HL-60 (cell line): ENCODE measurements around the gene HS6ST2.

Experiments used
- DNase-seq, 2 experiments: peaks; one replicate each; pipeline ENCODE4 v3.0.0-alpha.2; 2010 to 2020; ENCODE audit warnings: low read depth in 1 of 2, low spot score in 1 of 2
- H3K27ac ChIP-seq: fragments of 250-450 bp; sonication (Bioruptor Pico); replicated peaks from 2 replicates; pipeline ENCODE4 v1.5.1; 2020; ENCODE audit warnings: mild to moderate bottlenecking, moderate library complexity
- H3K27me3 ChIP-seq: fragments of 250-450 bp; sonication (Bioruptor Pico); 2 replicates; pipeline ENCODE4 v1.5.1; 2021; ENCODE audit warnings: mild to moderate bottlenecking, moderate library complexity; ENCODE audit not compliant: insufficient read depth, poor library complexity, severe bottlenecking
- H3K4me3 ChIP-seq: replicated peaks from 2 replicates; pipeline ENCODE4 v1.5.1; 2011; ENCODE audit warnings: mild to moderate bottlenecking, control low read depth, low read length; ENCODE audit not compliant: insufficient read depth
- CTCF ChIP-seq: IDR thresholded peaks from one replicate; pipeline ENCODE4 v1.5.1; 2011; ENCODE audit warnings: low read length, control low read depth, inconsistent platforms; ENCODE audit not compliant: insufficient read depth
- GABPA ChIP-seq: IDR thresholded peaks from 2 replicates; pipeline ENCODE4 v1.6.1; 2012; ENCODE audit warnings: low read depth
- POLR2AphosphoS5 ChIP-seq: IDR thresholded peaks from 2 replicates; pipeline ENCODE4 v1.6.1; 2012; ENCODE audit warnings: low read depth
- REST ChIP-seq: IDR thresholded peaks from 2 replicates; pipeline ENCODE4 v1.6.1; 2012; ENCODE audit warnings: low read depth; ENCODE audit not compliant: insufficient replicate concordance
- SPI1 ChIP-seq: IDR thresholded peaks from 2 replicates; pipeline ENCODE4 v1.6.1; 2012; ENCODE audit warnings: low read depth, mild to moderate bottlenecking, borderline replicate concordance
- long read RNA-seq: library from polyadenylated mRNA; unstranded; transcript quantifications from one replicate; pipeline ENCODE4 v2.0.0, GENCODE V29; 2020

HS6ST2 gene
- long read RNA-seq = 0 reads

- DNase-seq = no peak
- no peak for TF ChIP-seq REST
- TF ChIP-seq GABPA = no peak
- no peak for TF ChIP-seq CTCF
- TF ChIP-seq POLR2AphosphoS5 = no peak
- no peak for TF ChIP-seq SPI1
- Histone ChIP-seq H3K27ac (no peak within 1 kb of the TSS), H3K27me3 (no peaks in the 10 kb centered on the region), H3K4me3 (no peak within 1 kb of the TSS)
These were observed at the start of gene HS6ST2 for GRCh38 chrX:132958091-132958703. TSS of gene HS6ST2 (minus strand) at chrX:132958629.

GRCh38 chrX:133007458-133007857, 49.0 kb upstream of the HS6ST2 start:
- no peak for TF ChIP-seq POLR2AphosphoS5
- TF ChIP-seq REST = no peak
- TF ChIP-seq CTCF = no peak

GRCh38 chrX:133005616-133006015, 47.2 kb upstream of the HS6ST2 start:
- Histone ChIP-seq H3K4me3 (no peak overlapping the region), H3K27ac (no peak overlapping the region), H3K27me3 (no peaks in the 10 kb centered on the region)
- TF ChIP-seq POLR2AphosphoS5 (no peak), REST (no peak), GABPA (no peak), CTCF (no peak), SPI1 (no peak)
- no peak for DNase-seq

More at GRCh38 chrX:133007458-133007857, 49.0 kb upstream of the HS6ST2 start:
- DNase-seq = no peak
- Histone ChIP-seq H3K27ac (no peak overlapping the region), H3K27me3 (no peaks in the 10 kb centered on the region), H3K4me3 (no peak overlapping the region)
